Mesothelial cell of epicardium (in vitro differentiated cells): Measurements from ENCODE around the gene FAHD2A. TPM values are rescaled to one million over a fixed set of nuclear protein-coding genes. Genes with fewer than 3 reads are reported as not detected.

Experiments used
- DNase-seq, 2 experiments: peaks; one replicate each; pipeline ENCODE4 v3.0.0; 2021; ENCODE audit warnings: low spot score in 2 of 2; ENCODE audit not compliant: unreplicated experiment in 2 of 2
- H3K27ac Mint-ChIP-seq: 2 replicates; pipeline ENCODE4 v1.8.0; 2021; ENCODE audit warnings: mixed read lengths
- H3K27me3 Mint-ChIP-seq: 2 replicates; pipeline ENCODE4 v1.8.0; 2021; ENCODE audit warnings: low read depth, mixed read lengths
- H3K36me3 Mint-ChIP-seq: 2 replicates; pipeline ENCODE4 v1.8.0; 2021; ENCODE audit warnings: mixed read lengths
- H3K4me1 Mint-ChIP-seq: 2 replicates; pipeline ENCODE4 v1.8.0; 2021; ENCODE audit warnings: mixed read lengths
- H3K4me3 Mint-ChIP-seq: 2 replicates; pipeline ENCODE4 v1.8.0; 2021; ENCODE audit warnings: mild to moderate bottlenecking, moderate library complexity, mixed read lengths
- H3K9me3 Mint-ChIP-seq: 2 replicates; pipeline ENCODE4 v1.8.0; 2021; ENCODE audit warnings: mixed read lengths
- total RNA-seq: library from RNA; stranded (reverse); gene quantifications from 3 replicates; pipeline ENCODE4 v1.2.1, GENCODE V29; 2021
- TF ChIP-seq, protein P1 (sequence below): fragments of 200-600 bp; sonication (generic); IDR thresholded peaks from one replicate; pipeline ENCODE4 v1.5.0; 2021; ENCODE audit warnings: antibody characterized with exemption; ENCODE audit not compliant: unreplicated experiment

The FAHD2A gene
- total RNA-seq, 1 donor from 2014 or later = 43.5 TPM

DNA sequence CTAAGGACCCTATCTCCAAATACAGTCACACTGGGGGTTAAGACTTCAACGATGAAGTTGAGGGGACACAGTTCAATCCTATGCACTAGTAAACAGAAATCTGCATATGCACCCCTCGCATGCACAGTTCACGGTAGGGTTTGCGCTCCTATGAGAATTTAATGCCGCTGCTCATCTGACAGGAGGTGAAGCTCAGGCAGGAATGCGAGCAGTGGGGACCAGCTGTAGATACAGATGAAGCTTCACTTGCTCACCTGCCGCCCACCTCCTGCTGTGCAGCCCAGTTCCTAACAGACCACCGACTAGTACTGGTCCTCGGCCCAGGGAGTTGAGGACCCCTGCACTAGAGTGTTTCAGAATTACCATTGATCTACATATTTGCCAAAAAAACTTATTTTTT lies 40.0 kb upstream of the FAHD2A start:
- H3K9me3 Mint-ChIP-seq = no peaks in the 10 kb centered on the region
- H3K4me1 Mint-ChIP-seq = no peaks in the 10 kb centered on the region
- no peak overlapping the region for H3K4me3 Mint-ChIP-seq
- peaks cover 77% of the 10 kb centered on the region for H3K27me3 Mint-ChIP-seq
- no peak overlapping the region for H3K27ac Mint-ChIP-seq
- TF ChIP-seq, protein P1, sequence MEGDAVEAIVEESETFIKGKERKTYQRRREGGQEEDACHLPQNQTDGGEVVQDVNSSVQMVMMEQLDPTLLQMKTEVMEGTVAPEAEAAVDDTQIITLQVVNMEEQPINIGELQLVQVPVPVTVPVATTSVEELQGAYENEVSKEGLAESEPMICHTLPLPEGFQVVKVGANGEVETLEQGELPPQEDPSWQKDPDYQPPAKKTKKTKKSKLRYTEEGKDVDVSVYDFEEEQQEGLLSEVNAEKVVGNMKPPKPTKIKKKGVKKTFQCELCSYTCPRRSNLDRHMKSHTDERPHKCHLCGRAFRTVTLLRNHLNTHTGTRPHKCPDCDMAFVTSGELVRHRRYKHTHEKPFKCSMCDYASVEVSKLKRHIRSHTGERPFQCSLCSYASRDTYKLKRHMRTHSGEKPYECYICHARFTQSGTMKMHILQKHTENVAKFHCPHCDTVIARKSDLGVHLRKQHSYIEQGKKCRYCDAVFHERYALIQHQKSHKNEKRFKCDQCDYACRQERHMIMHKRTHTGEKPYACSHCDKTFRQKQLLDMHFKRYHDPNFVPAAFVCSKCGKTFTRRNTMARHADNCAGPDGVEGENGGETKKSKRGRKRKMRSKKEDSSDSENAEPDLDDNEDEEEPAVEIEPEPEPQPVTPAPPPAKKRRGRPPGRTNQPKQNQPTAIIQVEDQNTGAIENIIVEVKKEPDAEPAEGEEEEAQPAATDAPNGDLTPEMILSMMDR = no peak
- DNase-seq = no peak
- no peaks in the 10 kb centered on the region for H3K36me3 Mint-ChIP-seq

DNA sequence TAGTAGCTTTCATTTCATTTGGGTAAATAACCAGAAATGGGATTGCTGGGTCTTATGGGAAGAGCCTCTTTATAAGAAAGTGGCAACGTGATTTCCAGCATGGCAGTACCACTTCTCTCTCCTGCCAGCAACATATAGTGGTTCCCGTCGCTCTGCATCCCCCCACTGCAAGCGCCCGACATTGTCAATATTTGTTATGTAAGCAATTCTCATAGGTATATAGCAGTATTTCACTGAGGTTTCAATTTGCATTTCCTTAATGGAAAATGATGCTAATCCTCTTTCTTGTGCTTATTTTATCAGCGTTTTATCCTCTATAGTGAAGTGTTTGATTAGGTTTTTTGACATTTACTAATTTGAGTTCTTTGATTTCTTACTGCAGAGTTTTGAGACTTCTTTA lies 36.0 kb upstream of the FAHD2A start:
- no peaks in the 10 kb centered on the region for H3K36me3 Mint-ChIP-seq
- no peak overlapping the region for H3K27ac Mint-ChIP-seq
- DNase-seq = no peak
- H3K4me1 Mint-ChIP-seq = no peaks in the 10 kb centered on the region
- H3K4me3 Mint-ChIP-seq = no peak overlapping the region
- TF ChIP-seq, protein P1 = no peak
- no peaks in the 10 kb centered on the region for H3K9me3 Mint-ChIP-seq
- peaks cover 76% of the 10 kb centered on the region for H3K27me3 Mint-ChIP-seq

DNA sequence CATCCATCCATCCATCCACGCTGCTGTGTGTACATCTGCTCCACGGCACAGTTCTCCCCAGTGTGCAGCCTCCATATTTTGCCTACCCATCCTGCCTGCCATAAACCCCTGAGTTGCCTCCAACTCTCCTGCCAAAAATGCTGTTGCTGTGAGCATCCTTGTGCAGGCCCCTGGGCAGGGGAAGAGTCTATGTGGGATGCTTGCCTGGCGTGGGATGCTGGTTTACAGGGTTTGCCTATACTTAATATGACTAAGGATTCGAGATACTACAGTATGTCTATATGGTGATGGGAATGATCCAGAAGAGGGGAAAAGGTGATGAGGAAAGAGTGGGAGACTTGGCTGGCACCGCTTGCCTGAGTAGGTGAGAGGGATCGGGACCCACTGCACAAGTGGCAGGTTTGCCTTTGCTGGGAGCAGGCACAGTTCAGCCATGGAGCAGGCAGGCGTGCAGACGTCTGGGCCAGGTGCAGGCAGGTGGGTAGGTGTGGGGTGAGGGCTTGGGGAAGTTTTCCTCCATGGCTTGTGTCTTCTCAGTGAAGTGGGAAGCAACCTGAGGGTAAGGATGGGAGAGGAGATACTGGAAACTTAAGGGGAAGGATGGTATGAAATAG lies 30.2 kb upstream of the FAHD2A start:
- no peak overlapping the region for H3K27ac Mint-ChIP-seq
- no peaks in the 10 kb centered on the region for H3K9me3 Mint-ChIP-seq
- H3K27me3 Mint-ChIP-seq = peaks cover 49% of the 10 kb centered on the region
- no peaks in the 10 kb centered on the region for H3K4me1 Mint-ChIP-seq
- H3K4me3 Mint-ChIP-seq = no peak overlapping the region
- TF ChIP-seq, protein P1 = no peak
- H3K36me3 Mint-ChIP-seq = no peaks in the 10 kb centered on the region
- DNase-seq = no peak

DNA sequence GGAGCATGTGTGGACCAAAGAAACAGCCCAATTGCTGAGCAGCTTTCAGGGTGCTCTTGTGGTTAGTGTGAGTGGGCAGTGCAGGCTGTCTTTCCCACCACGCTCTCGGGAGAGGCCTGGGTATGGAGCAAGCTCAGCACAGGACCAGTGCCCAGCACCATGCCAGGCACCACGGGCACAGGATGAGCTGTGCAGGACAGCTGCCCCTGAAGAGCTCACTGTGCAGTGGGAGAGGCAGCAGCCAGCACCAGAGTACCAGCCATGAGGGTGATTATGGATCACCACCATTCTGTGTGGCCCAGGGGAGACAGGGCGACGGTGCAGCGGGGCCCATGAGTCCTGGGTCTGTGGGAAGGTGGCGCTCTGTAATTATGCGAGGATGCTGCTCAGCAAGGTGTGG lies 29.7 kb upstream of the FAHD2A start:
- Mint-ChIP-seq H3K36me3 (no peaks in the 10 kb centered on the region), H3K27ac (no peak overlapping the region), H3K4me1 (no peaks in the 10 kb centered on the region), H3K27me3 (peaks cover 46% of the 10 kb centered on the region), H3K4me3 (no peak overlapping the region), H3K9me3 (no peaks in the 10 kb centered on the region)
- no peak for DNase-seq
- TF ChIP-seq, protein P1 = no peak

DNA sequence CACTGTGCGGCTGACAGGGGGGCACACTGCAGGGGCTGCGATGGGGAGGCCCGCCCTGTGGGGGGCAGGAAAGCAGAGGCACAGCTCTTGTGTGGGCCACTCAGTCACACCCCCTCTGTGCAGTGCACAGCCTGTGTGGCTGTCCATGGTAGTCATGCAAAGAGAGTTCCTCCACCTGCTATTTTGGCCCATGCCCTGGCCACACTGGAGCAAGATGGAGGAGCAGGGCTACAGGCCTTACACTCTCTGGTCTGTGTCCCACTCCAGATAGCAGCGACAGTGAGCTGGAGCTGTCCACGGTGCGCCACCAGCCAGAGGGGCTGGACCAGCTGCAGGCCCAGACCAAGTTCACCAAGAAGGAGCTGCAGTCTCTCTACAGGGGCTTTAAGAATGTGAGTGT lies 28.5 kb upstream of the FAHD2A start:
- Mint-ChIP-seq H3K4me1 (no peaks in the 10 kb centered on the region), H3K4me3 (no peak overlapping the region)
- DNase-seq = no peak

More for the DNA sequence above, 28.5 kb upstream of the FAHD2A start:
- Mint-ChIP-seq H3K9me3 (no peaks in the 10 kb centered on the region), H3K27me3 (peaks cover 34% of the 10 kb centered on the region), H3K36me3 (no peaks in the 10 kb centered on the region), H3K27ac (no peak overlapping the region)
- TF ChIP-seq, protein P1 = no peak
